ENCODE data around the gene CPNE8.

The CPNE8 gene

DNA sequence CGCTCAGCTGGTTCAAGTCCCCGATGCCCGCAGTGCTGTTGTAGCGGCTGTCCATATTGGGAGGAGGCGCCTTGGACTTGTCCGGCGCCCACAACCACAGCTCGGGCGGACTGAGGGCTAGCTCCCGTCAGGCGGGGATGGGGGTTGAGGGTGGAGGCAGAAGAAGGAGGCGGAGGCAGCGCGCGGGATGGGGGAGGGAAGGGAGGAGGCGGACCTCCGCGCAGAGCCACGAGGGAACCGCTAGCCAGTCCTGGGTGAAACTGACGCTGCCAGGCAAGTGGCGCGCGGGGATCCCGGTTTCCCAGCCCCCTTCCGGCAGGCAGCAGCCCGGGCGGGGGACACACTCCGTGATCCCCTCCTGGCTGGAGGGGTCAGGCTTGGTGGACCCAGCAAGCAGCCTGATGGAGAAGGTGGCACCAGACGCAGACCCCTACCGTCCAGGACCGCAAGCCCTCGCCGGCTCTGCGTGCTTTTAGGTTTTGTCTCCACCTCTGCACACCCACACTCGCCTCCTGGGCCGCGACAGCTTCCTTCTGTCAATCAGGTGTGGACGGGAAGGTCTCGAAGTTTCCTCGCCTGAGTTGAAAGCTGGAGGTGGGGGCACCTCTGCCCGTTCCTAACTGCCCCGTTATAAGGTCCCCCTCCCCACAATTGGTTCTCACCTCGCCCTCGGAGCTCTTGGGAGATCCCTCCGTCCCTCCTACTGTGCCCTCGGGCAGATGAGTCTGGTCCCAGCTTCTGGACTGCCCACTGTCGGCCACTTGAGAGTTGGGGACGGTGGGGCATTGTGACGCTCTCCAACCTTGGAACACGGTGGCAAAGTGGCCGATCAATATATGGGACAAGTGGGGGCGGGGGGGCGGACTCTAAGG is at the start of gene CPNE8:
Gene CPNE8 (minus strand): TSS at position 112 of the 872 bp plus-strand sequence. CDS start 57 bp downstream, at position 55.
- peak; percentile 39 for DNase-seq (ENCODE audit: low spot score)

DNA sequence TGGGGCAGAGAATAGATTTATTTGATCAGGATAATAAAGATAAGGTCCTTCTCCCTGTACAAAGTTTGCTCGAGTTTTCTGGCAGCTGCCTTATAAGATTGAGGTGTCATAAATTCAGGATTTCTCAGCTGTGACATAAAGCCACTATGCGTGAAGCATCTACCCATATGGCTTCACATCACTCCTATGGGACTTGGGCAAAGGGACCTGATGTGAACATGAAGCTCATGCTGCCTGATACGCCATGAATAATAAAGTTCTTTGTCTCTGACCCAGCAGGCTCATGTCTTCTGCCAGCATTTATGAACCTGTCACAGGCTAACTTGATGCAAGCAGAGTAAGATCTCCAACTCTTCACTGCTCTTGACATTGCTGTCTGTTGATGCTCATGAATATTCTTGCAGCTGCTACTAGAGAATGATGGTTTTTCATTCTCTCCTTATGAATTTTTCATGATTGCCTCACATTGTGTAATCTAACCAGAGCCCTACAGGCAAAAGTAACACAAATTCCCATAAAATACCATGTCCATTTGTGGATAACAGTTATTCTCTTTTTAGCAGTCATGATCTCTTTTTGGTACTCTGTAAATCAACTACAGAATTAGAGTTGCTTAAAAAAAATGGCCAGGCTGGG is 49.0 kb upstream of the CPNE8 start:
- no peak for DNase-seq (ENCODE audit: low spot score)

DNA sequence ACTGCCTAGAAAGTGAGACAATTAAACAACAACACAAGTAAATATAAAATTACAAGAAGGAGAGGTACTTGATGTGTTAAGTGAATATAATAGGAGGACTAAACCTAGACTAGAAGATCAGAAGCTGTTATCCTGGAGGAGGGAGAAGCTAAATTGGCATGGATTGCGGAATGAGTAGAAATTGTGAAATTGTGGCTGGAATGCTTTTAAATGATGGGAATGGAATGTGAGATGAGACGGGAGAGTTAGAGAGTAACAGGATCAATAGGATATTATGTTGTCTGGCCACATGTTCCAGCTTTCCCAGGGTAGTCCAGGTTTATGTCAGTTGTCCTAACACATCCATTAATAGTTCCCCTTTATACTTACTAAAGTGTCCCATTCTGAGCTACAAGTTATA is 44.0 kb upstream of the CPNE8 start:
- DNase-seq (ENCODE audit: low spot score): no peak

DNA sequence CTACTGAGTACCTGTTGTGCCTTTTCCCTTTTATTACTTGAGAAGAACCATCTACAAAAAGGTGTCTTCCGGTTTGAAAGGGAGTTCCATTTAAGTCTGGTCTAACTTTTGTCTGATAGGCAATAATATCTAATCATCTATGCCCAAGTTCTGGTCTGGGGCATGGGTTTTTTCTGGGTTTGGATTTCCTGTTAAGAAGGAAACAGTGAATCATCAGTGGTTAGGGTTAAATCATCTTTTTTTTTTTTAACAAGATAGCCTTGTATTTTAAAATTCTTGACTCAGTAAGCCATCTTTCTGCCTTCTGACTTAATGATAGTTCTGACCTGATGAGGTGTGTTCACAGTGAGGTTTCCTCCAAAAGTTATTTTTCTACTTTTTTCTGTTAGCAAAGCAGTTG is 29.3 kb upstream of the CPNE8 start:
- no peak for DNase-seq (ENCODE audit: low spot score)

DNA sequence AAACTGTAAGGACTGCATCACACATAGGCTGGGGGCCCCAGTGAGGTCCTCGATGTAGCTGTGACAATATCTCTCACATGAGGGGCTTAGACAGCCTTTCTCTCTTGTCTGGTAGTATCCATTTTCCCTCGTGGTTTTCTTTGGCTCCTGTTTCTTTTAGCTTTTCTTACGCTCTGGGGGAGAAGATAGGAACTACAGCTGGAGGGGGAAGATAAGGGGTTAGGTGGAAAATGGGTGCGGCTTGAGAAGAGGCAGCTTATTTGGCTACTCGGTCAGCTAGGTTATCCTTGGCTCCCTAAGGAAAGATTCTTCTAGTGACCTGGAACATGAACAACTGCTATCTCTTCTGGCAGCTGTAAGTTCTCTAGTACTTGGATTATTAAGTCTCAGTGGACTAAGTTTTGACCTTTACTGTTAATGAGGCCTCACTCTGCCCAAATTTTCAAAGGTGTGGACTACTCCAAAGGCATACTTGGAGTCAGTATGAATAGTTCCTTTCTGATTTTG is 28.7 kb upstream of the CPNE8 start:
- no peak for DNase-seq (ENCODE audit: low spot score)

DNA sequence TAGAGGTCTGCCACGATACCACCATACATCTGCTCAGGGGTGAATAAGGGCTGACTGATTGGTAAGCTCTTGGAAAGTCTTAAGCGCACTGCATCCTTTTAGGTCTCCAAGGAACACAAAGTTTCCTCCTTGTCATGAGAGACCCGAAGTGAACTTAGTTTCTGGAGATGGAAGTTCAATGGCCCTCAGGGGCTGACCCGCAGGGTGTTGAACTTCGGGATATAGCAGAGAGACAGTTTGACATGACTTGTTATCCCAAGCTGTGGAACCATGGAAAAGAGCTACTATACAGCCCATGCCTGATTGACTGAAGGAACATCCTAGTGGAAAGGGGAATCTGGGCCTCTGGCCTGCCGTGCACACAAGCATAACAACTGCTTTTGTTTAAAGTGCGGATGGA is 26.9 kb upstream of the CPNE8 start:
- DNase-seq (ENCODE audit: low spot score): no peak

DNA sequence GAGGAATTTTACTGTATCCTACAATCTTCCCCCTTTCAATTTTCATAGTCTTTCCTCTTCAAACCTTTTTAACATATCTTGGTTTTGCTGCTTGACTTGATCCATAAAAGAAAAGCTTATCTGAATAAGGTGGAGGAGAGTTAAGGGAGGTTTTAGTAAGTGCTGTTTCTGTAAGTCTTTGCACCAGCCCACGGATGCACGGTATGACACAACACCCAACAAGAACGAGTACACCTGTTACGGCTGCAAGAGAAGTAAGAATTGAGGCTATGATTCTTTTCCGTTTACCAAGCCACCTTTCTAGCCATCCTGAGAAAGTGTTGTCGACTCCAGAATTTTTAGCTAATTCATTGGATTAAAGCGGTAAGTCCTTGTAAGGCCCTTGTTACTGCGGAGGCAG is 26.1 kb upstream of the CPNE8 start:
- DNase-seq (ENCODE audit: low spot score): no peak

DNA sequence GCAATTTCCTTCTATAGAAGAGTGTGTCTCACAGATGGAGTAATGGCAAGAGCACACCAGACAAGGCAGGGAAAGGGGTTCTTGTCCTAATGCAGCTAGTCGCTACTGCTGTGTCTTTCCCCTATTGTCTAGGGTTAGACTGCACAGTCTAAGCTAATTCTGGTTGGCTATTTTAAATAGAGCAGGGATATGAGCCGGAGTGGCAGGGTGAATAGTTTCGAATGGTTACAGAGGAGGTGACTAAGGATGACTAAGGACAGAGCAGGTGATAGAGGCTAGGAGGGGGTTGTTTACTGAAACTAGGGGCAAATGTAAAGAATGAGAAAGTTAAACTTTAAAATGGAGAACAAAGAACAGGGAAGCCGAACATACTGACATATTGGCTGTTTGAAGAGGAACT is 25.6 kb upstream of the CPNE8 start:
- no peak for DNase-seq (ENCODE audit: low spot score)

DNA sequence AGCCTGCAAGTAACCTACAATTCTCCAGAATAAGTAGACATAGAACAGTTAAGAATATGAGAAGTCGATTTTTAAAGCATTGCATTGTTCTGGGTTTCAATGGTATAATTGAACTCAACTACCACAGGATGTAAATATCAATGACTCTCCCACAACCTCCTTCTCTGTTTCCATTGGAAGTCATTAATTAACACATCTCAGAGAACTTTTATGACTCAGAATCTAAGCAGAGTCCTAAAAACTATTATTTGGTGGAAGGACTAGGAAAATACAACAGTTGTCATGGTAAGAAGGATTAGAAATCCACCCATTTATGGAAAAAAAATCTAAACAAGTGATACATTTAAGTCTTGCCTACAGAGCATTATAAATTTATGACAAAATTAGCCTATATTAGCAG is 21.1 kb upstream of the CPNE8 start:
- no peak for DNase-seq (ENCODE audit: low spot score)

DNA sequence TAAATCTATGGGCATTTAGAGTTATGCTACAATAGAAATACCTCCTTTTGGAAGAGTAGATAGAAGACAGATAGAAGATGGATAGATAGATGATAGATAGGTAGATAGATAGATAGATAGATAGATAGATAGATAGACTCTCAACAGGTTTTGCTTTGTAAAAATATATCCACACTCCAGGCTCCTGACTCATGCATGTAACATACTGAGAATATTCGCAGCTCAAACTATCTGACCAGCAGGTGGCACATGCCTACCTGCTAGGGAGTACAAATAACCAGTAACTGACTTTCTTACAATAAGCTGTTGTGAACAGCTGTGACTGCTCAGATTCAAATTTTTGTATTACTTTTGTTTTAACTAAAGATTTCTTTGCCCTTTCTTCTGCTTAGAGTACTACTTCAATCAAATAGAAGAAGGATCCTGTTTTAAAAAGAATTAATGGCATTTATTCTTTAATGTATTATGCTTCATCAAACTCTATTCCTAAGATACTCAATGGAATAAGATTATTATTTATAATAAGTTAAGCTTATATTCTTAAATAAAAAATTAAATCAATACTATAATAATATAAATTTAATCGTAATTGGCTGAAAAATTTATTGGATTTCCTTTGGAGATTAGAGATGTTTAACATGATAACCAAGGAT is 15.8 kb upstream of the CPNE8 start:
- DNase-seq (ENCODE audit: low spot score): no peak

DNA sequence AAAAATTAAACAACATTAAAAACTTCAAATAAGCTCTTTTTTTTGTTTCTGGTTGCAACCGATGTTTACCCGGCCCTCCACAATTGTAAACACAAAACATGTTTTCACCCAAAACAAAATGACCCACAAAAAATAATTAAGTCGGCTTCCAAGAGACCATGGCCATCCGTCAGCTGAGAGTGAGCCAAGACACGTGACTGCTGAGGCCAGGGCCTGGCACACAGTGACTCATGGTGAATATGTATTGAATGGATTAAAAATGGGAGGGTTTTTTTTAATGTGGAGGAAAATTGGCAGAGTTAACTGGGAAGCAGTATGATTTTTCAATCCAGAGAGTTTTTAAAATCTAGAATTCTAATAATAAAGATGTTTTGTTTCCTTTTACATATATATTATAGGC is 13.8 kb upstream of the CPNE8 start:
- DNase-seq (ENCODE audit: low spot score): no peak

DNA sequence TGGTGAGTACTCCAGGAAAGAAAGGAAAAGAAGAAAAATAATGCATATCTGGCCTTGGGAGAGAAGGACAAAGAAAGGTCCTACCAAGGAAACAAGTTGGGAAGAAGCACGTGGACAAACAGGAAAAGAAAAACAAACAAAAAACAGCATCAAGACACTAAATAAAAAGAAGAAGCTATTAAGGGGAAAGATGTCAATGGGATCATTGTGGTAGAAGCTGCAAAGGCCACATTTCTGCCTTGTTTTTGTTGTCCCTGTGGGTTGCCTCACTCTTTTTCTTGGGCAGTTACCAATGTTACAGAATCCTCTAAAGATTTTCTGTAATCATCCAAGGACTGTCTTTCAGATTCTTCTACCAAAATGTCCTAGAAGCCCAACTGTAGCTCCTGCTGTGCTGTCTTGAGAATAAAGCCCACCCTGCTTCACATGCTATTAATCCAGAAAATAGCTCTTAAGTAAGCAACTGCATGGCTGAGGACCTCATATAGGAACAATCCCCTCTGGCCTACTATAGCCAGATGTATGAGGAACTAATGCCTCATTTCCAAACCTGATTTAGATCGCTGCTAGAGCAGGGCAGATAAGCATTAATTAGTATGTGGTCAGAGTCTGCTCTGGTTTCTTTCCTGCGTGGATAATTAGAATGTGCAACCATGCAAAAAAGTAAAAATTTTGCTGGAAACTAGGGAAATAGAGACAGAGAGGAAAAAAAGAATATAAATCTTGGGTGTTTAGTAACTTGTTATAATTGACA is 10.2 kb upstream of the CPNE8 start:
- no peak for DNase-seq (ENCODE audit: low spot score)

DNA sequence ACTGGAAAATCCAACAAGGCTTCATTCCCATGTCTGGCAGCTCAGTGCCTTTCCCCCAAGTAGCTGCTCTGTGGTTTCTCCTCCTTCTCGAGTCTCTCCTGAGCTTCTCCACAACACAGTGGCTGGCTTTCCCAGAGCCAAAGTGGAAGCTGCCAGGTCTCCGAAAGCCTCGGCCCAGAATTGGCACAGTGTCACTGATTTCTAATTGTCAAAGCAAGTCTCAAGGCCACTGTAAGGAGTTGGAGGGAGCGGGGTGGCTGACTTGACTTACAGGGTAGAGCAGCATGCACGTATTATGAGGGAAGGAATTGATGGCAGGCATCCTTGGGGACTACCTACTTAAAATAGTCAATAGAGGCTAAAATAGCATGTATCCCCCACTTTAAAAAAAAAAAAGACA is 6.7 kb upstream of the CPNE8 start:
- DNase-seq (ENCODE audit: low spot score): no peak

DNA sequence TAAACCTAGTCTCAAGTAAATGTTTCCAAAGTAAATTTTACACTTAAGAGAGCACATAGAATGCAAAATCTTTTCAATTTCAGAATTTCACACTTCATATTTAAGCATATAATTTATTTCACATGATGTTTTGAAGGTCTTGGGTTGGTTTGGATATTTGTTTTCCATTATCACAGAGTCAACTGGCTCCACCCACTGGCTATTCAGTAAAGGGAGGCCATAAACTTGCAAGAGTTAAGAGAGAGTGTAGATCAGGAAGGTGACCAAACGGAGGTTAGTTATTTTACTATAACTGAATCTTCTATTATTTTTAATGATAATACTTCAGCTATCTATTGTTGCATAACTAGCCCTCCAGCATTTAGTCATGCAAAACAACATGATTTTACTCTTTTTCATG is 6.2 kb upstream of the CPNE8 start:
- DNase-seq (ENCODE audit: low spot score): no peak

DNA sequence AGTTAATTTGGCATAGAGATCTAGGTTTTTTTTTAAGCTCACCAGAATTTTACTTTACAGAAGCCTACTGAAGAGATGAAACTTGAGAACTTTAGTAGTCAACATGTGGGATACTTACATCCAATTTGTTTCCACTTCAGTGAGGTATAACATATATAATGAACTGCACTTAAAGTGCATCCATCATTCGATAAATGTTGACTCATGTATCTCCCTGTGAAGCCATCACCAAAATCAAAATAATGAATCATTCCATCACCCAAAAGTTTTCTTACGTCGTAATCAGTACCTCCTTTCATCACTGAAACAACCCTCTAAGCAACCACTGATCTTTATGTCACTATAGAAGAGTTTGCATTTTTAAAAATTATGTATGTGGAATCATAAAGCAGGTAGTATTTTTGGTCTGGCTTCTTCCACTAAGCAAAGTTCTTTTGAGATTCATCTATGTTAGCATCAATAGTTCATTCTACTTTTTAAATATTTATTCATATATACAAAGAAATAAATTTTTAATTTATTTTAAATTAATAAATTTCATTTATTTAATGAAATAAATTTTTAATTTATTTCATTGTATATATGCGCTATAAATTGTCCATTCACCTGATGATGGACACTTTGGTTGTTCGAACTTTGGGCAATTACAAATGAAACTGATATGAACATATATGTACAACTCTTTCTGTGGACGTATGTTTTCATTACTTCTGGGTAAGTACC is 2.0 kb upstream of the CPNE8 start:
- DNase-seq (ENCODE audit: low spot score): no peak

DNA sequence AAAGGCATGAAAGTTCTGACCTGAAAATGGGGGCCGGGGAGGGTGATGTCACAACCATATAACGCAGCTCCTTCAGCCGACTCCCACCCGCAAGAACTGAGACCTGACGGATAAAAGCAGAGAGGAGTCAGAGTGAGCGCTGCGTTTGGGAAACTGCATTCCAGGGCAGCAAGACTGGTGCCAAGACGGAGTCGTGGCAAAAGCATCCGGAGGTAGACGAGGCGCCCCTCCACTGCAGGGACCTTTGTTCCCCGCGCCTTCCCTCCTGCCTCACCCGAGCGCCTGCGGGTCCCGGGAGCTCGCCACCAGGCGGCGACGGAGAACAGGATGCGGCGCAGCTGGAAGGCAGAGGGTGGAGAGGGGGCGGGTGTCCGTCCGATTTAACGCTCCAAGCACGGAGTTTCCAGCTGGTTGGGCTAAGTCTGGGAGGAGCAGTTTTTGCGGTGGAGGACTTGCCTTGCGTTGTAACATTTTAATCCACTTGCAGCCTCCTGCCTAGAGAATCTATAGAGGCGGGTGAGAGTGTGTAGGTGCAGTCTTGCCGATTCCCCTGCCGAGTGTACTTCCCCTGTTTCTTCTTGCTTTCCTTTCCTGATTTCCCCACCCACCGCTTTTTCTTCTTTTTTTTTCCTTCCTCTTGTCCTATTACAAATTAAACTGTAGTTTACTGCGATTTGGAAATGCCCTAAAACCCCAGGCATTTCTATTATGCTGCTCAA is 1.2 kb upstream of the CPNE8 start:
- DNase-seq (ENCODE audit: low spot score): peak; percentile 74

DNA sequence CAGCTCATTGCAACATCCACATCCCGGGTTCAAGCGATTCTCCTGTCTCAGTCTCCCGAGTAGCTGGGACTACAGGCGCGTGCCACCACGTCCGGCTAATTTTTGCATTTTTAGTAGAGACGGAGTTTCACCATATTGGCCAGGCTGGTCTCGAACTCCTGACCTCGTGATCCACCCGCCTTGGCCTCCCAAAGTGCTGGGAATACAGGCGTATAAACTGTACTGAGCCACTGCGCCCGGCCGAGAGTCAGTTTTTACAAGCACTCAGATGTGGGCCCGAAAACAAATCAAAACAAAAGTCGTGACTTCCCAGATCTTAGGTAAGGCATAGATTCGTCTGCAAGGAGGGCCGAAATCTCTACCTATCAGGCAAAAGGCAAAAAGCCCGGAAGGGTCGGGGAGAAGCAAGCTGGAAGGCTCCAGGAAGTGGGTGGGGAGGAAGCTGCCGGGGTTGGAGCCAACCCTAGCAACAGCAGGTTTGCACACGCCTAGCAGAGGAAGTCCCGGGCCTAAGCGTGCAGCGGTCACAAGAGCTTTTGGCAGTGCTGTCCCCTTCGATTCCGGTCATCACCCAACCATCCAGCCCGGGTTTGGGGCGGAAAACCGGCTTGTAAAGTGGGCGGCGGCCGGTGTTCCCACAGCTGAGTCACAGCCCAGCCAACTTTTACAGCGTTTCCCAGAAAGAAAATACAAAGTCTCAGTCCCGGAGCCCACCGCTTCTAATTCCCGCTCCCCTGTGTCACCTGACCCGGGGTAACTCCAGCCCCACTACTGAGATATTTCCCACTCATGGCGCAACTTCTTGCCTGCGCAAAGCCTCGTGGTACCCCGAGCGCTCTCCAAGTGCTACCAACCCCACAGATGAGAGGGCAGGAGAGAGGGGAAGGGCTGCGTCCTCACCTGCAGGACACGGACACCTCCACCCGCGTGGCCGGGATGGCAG is 583 bp downstream of the CPNE8 start:
- peak; percentile 45 for DNase-seq (ENCODE audit: low spot score)

DNA sequence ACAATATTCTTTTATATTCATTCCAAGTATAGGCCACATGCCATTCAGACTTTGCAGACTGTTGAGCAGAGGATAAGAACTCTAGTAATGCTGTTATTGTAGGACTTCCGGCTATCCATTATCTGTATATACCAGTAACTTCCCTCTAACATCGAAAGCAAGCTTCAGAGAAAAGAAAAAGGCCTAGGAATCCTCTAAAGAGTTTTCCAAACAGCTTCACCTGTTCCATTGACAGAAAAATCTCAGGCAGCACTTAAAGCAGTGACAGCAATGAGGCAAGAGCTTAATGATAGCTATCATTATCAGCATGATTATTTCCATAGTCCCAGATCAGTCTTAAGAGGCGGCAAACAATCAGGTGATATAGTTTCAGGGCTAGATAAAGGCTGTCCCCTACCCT is 1.8 kb downstream of the CPNE8 start:
- DNase-seq (ENCODE audit: low spot score): no peak

DNA sequence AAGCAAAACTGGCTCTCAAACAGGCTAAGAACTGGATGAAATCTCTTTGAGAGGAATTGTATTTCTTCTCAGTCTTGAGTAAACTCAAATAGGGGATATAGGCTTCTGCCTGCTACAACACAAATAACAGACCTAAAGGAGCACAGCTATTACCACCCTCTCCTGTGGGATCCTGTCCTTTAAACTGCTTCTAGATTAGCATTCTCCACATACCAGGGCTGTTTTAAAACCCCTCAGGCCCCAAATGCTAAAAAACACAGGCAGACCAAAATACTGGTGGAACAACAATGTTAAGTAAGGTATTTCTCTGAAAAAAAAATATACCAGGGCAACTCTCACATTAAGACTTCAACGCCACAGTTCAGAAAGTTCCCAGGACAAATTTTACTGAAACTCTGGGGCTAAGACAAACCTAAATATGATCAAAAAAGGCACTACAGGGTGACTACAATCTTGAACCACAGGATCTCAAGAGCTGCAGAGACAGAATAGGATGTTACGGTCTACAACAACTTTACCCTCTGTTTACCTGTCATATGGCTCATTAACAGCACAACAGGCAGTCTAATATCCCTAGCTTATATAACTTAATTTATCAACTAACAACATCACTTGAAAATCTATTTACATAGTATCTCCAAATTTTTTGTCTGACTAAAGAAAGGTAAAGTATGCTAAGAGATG is 7.2 kb downstream of the CPNE8 start:
- no peak for DNase-seq (ENCODE audit: low spot score)
